BE2C (cell line): ENCODE data around the gene MPRIP.

Source experiments
- DNase-seq: peaks from one replicate; pipeline ENCODE4 v3.0.0-alpha.2; 2020
- H3K27me3 ChIP-seq: fragments of 250-450 bp; sonication (Bioruptor Pico); 2 replicates; pipeline ENCODE4 v1.5.1; 2020; ENCODE audit warnings: mild to moderate bottlenecking
- H3K36me3 ChIP-seq: fragments of 250-450 bp; sonication (Bioruptor Pico); 2 replicates; pipeline ENCODE4 v1.5.1; 2020; ENCODE audit warnings: mild to moderate bottlenecking
- H3K4me1 ChIP-seq: fragments of 250-450 bp; sonication (Bioruptor Pico); 2 replicates; pipeline ENCODE4 v1.5.1; 2020
- H3K4me3 ChIP-seq: 2 replicates; pipeline ENCODE4 v1.5.1; 2011; ENCODE audit warnings: low read depth, low read length
- H3K9me3 ChIP-seq: fragments of 250-450 bp; sonication (Bioruptor Pico); 2 replicates; pipeline ENCODE4 v1.5.1; 2020
- CTCF ChIP-seq: IDR thresholded peaks from 2 replicates; pipeline ENCODE4 v1.5.1; 2012; ENCODE audit warnings: mild to moderate bottlenecking, low read depth, low read length

Gene MPRIP

GRCh38 chr17:17091276-17091675 is 49.0 kb downstream of the MPRIP start:
- Histone ChIP-seq H3K4me3 (no peak overlapping the region), H3K9me3 (no peaks in the 10 kb centered on the region), H3K4me1 (no peaks in the 10 kb centered on the region), H3K27me3 (no peaks in the 10 kb centered on the region), H3K36me3 (no peaks in the 10 kb centered on the region)
- no peak for DNase-seq
- no peak for TF ChIP-seq CTCF

- no peak for DNase-seq
- TF ChIP-seq CTCF = no peak
- H3K9me3 ChIP-seq = no peaks in the 10 kb centered on the region
- no peaks in the 10 kb centered on the region for H3K36me3 ChIP-seq
- no peak overlapping the region for H3K4me3 ChIP-seq
- no peaks in the 10 kb centered on the region for H3K4me1 ChIP-seq
- H3K27me3 ChIP-seq = no peaks in the 10 kb centered on the region
Measured at GRCh38 chr17:17091856-17092756, 49.8 kb downstream of the MPRIP start.

GRCh38 chr17:17093764-17094163 is 51.5 kb downstream of the MPRIP start:
- no peaks in the 10 kb centered on the region for H3K4me1 ChIP-seq
- no peaks in the 10 kb centered on the region for H3K36me3 ChIP-seq
- H3K4me3 ChIP-seq = no peak overlapping the region
- H3K27me3 ChIP-seq = no peaks in the 10 kb centered on the region
- no peak for TF ChIP-seq CTCF
- no peaks in the 10 kb centered on the region for H3K9me3 ChIP-seq
- DNase-seq = no peak

GRCh38 chr17:17096438-17097178 is 54.4 kb downstream of the MPRIP start:
- Histone ChIP-seq H3K4me1 (no peaks in the 10 kb centered on the region), H3K27me3 (no peaks in the 10 kb centered on the region), H3K36me3 (no peaks in the 10 kb centered on the region), H3K4me3 (no peak overlapping the region), H3K9me3 (no peaks in the 10 kb centered on the region)
- no peak for TF ChIP-seq CTCF
- no peak for DNase-seq

- H3K36me3 ChIP-seq = no peaks in the 10 kb centered on the region
- no peak for DNase-seq
- no peaks in the 10 kb centered on the region for H3K4me1 ChIP-seq
Measured at GRCh38 chr17:17097763-17098345, 55.6 kb downstream of the MPRIP start.

More at GRCh38 chr17:17097763-17098345, 55.6 kb downstream of the MPRIP start:
- TF ChIP-seq CTCF = no peak
- no peaks in the 10 kb centered on the region for H3K27me3 ChIP-seq
- no peak overlapping the region for H3K4me3 ChIP-seq
- no peaks in the 10 kb centered on the region for H3K9me3 ChIP-seq
